ENCODE measurements around the gene TEC. TPM values are rescaled to one million over a fixed set of nuclear protein-coding genes. Genes with fewer than 3 reads are reported as not detected.

TEC gene
- polyA plus RNA-seq, 1 donor, result 4.6 TPM

DNA sequence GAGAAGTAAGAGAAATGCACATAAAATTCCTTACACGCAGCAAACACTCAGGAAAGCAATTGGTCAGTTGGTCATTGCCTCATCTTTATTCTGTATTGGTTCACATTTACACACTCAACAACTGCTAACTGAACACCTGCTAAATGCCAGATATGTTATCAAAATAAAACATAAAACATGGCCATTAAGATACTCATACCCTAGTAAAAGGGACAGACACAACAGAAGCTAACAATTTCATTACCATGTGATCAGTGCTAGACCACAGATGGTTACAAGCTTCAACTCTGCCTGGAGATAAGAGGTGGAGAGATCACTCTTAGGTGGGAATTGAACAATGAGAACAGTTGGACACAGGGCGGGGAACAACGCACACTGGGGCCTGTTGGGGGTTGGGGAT lies 26.2 kb downstream of the TEC start:
- no peaks in the 10 kb centered on the region for H3K36me3 ChIP-seq (ENCODE audit: control insufficient read depth, insufficient read depth, low read length)
- no CpG with 5 or more reads among the region's 3 CpGs for WGBS (ENCODE audit: insufficient coverage, low lambda C conversion rate)

DNA sequence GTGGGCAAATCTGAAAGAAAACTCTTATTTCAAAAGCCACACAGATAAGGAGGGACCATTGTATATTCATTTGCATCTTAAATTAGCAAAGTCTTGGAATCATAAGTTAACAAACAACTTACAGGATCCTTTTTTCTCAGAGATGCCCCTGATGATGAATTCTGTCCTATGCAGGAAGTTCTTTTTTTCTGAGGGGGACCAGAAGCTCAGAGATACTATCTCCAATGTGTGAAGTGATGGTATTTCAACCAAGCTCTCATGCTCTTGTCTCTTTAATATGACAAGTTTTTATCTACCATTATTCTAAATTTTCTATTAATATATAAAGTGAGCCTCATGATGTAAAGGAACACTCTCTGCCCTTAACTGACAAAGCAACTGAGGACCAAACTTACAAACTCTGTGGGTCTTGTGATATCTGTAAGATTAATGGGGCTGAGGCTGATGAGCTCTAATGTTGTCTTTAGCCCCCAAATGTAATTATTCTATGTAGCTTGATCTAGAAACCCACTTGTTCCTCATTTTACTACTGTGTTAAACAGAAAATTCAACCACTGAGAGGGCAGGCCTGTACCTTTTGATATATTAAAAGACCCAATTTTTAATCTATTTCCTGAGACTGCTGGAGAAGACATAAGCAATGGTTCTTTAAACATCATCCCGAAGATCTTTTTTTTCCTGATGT lies 27.0 kb downstream of the TEC start:
- DNase-seq, result no peak
- H3K9me3 ChIP-seq (ENCODE audit: control insufficient read depth, low read depth, low read length), result no peaks in the 10 kb centered on the region
- H3K27ac ChIP-seq (ENCODE audit: low read length), result peak overlapping the region; percentile 27
- WGBS (ENCODE audit: insufficient coverage, low lambda C conversion rate), result no CpG with 5 or more reads among the region's 1 CpG
- H3K4me1 ChIP-seq (ENCODE audit: control insufficient read depth, insufficient read depth, low read length), result peaks cover 5% of the 10 kb centered on the region
- no peak overlapping the region for H3K4me3 ChIP-seq (ENCODE audit: low read length)
- no peaks in the 10 kb centered on the region for H3K36me3 ChIP-seq (ENCODE audit: control insufficient read depth, insufficient read depth, low read length)
- no peaks in the 10 kb centered on the region for H3K27me3 ChIP-seq (ENCODE audit: control insufficient read depth, insufficient read depth, low read length)

More for the DNA sequence above, 26.2 kb downstream of the TEC start:
- Histone ChIP-seq H3K27ac (ENCODE audit: low read length) (peak overlapping the region; percentile 27), H3K27me3 (ENCODE audit: control insufficient read depth, insufficient read depth, low read length) (no peaks in the 10 kb centered on the region), H3K4me3 (ENCODE audit: low read length) (no peak overlapping the region), H3K4me1 (ENCODE audit: control insufficient read depth, insufficient read depth, low read length) (peaks cover 5% of the 10 kb centered on the region), H3K9me3 (ENCODE audit: control insufficient read depth, low read depth, low read length) (no peaks in the 10 kb centered on the region)
- peak in 1 of 2 donors; percentile 64 for DNase-seq

DNA sequence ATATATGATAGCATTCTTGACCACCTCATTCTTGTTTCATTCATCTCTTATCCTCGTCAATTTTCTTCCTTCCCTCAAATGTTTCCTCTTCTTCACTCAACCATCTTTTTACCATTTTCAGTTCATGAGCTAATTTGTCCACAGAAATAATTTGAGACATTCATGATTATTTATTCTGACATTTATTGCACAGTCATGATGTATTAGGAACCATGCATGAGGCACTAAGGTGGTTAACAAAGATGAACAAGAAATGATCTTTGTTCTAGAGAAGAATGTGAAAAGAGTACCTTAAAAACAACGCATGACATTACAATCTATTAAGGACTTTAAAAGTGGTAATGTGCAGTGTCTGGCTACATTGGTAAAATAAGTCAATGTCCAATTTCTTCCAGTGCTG lies 27.9 kb downstream of the TEC start:
- Histone ChIP-seq H3K27me3 (ENCODE audit: control insufficient read depth, insufficient read depth, low read length) (no peaks in the 10 kb centered on the region), H3K4me3 (ENCODE audit: low read length) (no peak overlapping the region), H3K36me3 (ENCODE audit: control insufficient read depth, insufficient read depth, low read length) (no peaks in the 10 kb centered on the region), H3K4me1 (ENCODE audit: control insufficient read depth, insufficient read depth, low read length) (peaks cover 5% of the 10 kb centered on the region), H3K27ac (ENCODE audit: low read length) (no peak overlapping the region), H3K9me3 (ENCODE audit: control insufficient read depth, low read depth, low read length) (no peaks in the 10 kb centered on the region)
- DNase-seq, result no peak
- WGBS (ENCODE audit: insufficient coverage, low lambda C conversion rate), result 90% methylated on average over 1 of the region's 2 CpGs

DNA sequence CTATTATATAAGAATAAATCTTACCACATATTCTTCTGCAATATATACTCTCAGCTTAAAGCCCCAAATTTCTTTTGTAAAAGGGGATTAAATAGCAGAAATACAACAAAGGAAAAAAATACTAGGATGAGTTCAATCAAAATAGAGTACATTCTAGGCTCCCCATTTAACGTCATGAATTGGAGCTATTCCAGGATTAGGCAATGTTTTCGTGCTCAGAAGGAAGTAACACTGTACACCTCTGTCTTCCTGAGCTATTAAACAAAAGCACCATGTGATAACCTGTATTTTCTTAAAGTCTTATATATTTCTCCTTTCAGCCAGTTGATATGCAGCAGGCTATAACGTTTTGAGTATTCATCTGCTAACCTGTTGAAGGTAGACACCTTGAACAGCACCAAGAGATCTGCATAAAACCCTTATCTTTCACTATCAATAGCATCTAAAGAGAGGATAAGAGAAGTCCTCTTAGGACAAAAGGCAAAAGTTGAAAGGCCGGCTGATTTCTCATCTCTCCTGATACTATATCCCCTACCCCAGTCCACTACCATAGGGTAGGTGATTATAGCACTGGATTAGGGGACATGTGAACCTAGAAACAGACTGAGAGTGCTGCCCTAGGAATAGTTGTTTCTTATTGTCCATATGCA lies 31.5 kb downstream of the TEC start:
- no peak for DNase-seq
- 20% methylated on average over 1 of the region's 4 CpGs for WGBS (ENCODE audit: insufficient coverage, low lambda C conversion rate)
- no peak overlapping the region for H3K27ac ChIP-seq (ENCODE audit: low read length)
- H3K4me3 ChIP-seq (ENCODE audit: low read length), result no peak overlapping the region
- H3K9me3 ChIP-seq (ENCODE audit: control insufficient read depth, low read depth, low read length), result no peaks in the 10 kb centered on the region
- H3K27me3 ChIP-seq (ENCODE audit: control insufficient read depth, insufficient read depth, low read length), result no peaks in the 10 kb centered on the region
- no peaks in the 10 kb centered on the region for H3K36me3 ChIP-seq (ENCODE audit: control insufficient read depth, insufficient read depth, low read length)
- H3K4me1 ChIP-seq (ENCODE audit: control insufficient read depth, insufficient read depth, low read length), result peaks cover 5% of the 10 kb centered on the region

DNA sequence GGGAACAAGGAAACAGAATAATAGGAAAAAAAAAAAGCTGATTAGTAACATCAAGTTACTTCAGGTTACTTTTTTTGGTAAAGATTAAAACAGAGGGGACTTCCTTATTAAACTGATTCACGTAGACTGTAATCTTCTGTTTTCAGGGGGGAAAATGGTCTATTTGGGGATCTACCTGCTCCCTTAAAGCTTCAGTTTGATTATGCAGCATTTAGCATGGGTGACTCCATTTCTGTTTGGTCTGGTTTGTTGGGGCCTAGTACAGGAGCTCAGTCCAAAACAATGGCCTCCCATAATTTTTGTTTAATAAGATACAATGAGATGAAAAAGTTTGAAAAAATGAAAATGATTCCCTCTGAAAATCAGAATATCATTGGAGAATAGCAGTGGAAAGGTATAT lies 34.6 kb downstream of the TEC start:
- H3K27me3 ChIP-seq (ENCODE audit: control insufficient read depth, insufficient read depth, low read length), result no peaks in the 10 kb centered on the region
- H3K9me3 ChIP-seq (ENCODE audit: control insufficient read depth, low read depth, low read length), result no peaks in the 10 kb centered on the region
- no peaks in the 10 kb centered on the region for H3K4me1 ChIP-seq (ENCODE audit: control insufficient read depth, insufficient read depth, low read length)
- no peak for DNase-seq
- no peak overlapping the region for H3K4me3 ChIP-seq (ENCODE audit: low read length)
- no peak overlapping the region for H3K27ac ChIP-seq (ENCODE audit: low read length)
- H3K36me3 ChIP-seq (ENCODE audit: control insufficient read depth, insufficient read depth, low read length), result no peaks in the 10 kb centered on the region
- WGBS (ENCODE audit: insufficient coverage, low lambda C conversion rate), result no CpG with 5 or more reads among the region's 1 CpG

DNA sequence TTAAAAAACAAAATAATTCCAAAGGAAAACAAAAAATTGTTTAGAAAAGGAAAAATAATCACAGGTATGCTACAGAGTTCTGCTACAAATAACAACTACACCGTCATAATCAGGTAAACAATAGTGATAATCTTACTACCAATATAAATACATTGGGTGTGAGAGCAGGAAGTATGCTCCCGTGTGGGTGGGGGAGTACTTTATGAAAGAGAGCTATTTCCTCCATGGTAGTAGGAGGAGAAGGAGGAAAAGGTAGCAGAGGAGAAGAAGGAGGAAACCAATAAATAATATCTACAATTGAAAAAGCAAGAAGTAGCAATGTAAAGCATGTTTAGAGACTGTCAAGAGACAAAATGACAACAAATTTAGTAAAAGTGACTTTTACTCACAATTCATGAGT lies 35.1 kb downstream of the TEC start:
- no peaks in the 10 kb centered on the region for H3K9me3 ChIP-seq (ENCODE audit: control insufficient read depth, low read depth, low read length)
- no peaks in the 10 kb centered on the region for H3K4me1 ChIP-seq (ENCODE audit: control insufficient read depth, insufficient read depth, low read length)
- H3K36me3 ChIP-seq (ENCODE audit: control insufficient read depth, insufficient read depth, low read length), result no peaks in the 10 kb centered on the region
- no peaks in the 10 kb centered on the region for H3K27me3 ChIP-seq (ENCODE audit: control insufficient read depth, insufficient read depth, low read length)
- H3K27ac ChIP-seq (ENCODE audit: low read length), result no peak overlapping the region
- H3K4me3 ChIP-seq (ENCODE audit: low read length), result no peak overlapping the region
- no peak for DNase-seq
- WGBS (ENCODE audit: insufficient coverage, low lambda C conversion rate), result 50% methylated on average over 1 of the region's 2 CpGs

DNA sequence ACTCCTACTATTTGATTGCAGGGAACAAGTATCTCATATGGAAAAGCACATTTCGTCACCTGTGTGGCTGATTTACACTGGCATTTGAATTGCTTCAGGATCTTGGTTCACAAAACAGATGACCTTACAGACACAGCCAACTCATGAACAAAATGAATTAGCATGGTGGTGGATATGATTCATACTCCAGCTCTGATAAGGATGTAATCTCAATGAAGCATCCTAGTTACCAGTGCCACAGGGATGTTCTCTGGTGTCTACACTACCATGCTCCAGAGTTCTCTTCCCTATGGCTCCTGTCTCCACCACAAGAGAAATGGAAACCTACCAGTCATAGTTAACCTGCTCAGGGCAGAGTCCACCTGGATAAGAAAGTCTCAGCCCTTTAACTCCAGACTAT lies 40.7 kb downstream of the TEC start:
- DNase-seq, result peak; percentile 22 to 52
- H3K4me3 ChIP-seq (ENCODE audit: low read length), result no peak overlapping the region
- H3K27me3 ChIP-seq (ENCODE audit: control insufficient read depth, insufficient read depth, low read length), result no peaks in the 10 kb centered on the region
- peaks cover 2% of the 10 kb centered on the region for H3K36me3 ChIP-seq (ENCODE audit: control insufficient read depth, insufficient read depth, low read length)
- no peak overlapping the region for H3K27ac ChIP-seq (ENCODE audit: low read length)
- WGBS (ENCODE audit: insufficient coverage, low lambda C conversion rate), result no CpG with 5 or more reads among the region's 1 CpG
- no peaks in the 10 kb centered on the region for H3K4me1 ChIP-seq (ENCODE audit: control insufficient read depth, insufficient read depth, low read length)
- H3K9me3 ChIP-seq (ENCODE audit: control insufficient read depth, low read depth, low read length), result no peaks in the 10 kb centered on the region

DNA sequence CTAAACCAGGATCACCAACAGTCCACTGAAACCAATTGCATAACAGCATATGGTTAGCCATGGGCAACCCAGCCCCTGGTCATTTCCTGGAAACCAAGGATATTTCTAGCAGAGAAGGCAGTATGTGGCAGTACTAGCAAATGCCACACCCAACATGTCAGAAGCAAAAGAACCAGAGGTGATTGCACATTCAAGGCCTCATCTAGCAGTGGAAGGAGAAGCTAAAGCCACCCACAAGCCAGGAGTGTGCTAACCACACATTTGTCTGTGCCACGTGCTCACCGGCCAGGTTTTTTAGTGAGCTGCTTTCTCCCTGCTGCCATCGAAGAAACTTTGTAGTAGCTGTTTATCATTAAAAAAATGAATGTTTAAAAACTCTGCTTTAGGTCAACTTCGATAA lies 42.0 kb downstream of the TEC start:
- no peaks in the 10 kb centered on the region for H3K9me3 ChIP-seq (ENCODE audit: control insufficient read depth, low read depth, low read length)
- no peak for DNase-seq
- no peak overlapping the region for H3K4me3 ChIP-seq (ENCODE audit: low read length)
- H3K27me3 ChIP-seq (ENCODE audit: control insufficient read depth, insufficient read depth, low read length), result no peaks in the 10 kb centered on the region
- H3K36me3 ChIP-seq (ENCODE audit: control insufficient read depth, insufficient read depth, low read length), result peaks cover 2% of the 10 kb centered on the region
- H3K27ac ChIP-seq (ENCODE audit: low read length), result no peak overlapping the region
- WGBS (ENCODE audit: insufficient coverage, low lambda C conversion rate), result 100% methylated on average over 1 of the region's 4 CpGs
- H3K4me1 ChIP-seq (ENCODE audit: control insufficient read depth, insufficient read depth, low read length), result no peaks in the 10 kb centered on the region

DNA sequence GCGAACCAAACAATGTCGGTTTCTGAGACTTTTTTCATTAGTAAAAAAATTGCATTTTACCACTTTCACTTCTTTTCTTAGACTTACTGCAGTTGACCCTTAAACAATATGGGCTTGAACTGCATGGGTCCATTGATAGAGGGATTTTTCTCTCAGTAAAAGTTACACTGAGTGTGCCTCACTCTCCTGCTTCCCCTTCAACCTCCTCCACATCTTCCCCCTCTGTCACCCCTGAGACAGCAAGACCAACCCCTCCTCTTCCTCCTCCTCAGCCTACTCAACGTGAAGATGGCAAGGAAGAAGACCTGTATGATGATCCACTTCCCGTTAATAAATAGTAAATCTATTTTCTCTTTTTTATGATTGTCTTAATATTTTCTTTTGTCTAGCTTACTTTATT lies 43.4 kb downstream of the TEC start:
- Histone ChIP-seq H3K27ac (ENCODE audit: low read length) (no peak overlapping the region), H3K36me3 (ENCODE audit: control insufficient read depth, insufficient read depth, low read length) (peaks cover 2% of the 10 kb centered on the region), H3K4me3 (ENCODE audit: low read length) (no peak overlapping the region), H3K9me3 (ENCODE audit: control insufficient read depth, low read depth, low read length) (no peaks in the 10 kb centered on the region), H3K27me3 (ENCODE audit: control insufficient read depth, insufficient read depth, low read length) (no peaks in the 10 kb centered on the region), H3K4me1 (ENCODE audit: control insufficient read depth, insufficient read depth, low read length) (no peaks in the 10 kb centered on the region)
- WGBS (ENCODE audit: insufficient coverage, low lambda C conversion rate), result 100% methylated on average over 1 of the region's 4 CpGs
- no peak for DNase-seq

DNA sequence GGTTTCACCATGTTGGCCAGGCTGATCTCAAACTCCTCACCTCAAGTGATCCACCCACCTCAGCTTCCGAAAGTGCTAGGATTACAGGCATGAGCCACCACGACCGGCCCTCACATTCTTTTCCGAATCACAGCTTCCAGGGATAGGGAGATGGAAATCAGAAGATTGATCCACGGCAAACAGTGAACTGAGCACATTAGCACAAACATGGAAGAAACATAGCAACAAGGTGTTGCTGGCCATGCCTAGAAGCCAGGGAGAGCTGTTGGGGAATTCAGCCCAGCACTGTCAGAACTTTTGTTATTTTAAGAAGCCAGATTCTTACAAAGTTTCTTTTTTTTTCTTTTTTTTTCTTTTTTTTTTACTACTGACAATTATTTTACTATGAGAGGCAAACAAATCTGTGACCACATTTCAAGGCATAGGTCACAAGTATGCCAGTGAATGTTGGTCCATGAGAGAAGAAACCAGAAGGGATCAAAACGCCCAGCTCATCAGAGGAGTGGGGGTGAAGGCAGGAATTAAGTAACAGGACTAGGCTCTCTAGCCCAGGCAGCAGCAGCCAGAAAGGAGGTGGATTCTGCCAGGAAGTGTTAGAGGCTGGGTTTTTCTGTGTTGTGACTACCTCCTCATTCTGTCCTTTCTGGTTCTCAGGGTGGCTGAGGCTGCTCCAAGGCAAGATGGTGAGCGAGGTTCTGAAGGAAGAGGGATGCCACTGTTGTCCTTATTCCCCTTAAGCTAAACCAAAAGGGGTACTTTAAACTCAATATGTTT lies 44.1 kb downstream of the TEC start:
- Histone ChIP-seq H3K4me1 (ENCODE audit: control insufficient read depth, insufficient read depth, low read length) (no peaks in the 10 kb centered on the region), H3K27ac (ENCODE audit: low read length) (no peak overlapping the region), H3K4me3 (ENCODE audit: low read length) (no peak overlapping the region), H3K9me3 (ENCODE audit: control insufficient read depth, low read depth, low read length) (no peaks in the 10 kb centered on the region), H3K36me3 (ENCODE audit: control insufficient read depth, insufficient read depth, low read length) (peaks cover 2% of the 10 kb centered on the region), H3K27me3 (ENCODE audit: control insufficient read depth, insufficient read depth, low read length) (no peaks in the 10 kb centered on the region)
- no peak for DNase-seq
- WGBS (ENCODE audit: insufficient coverage, low lambda C conversion rate), result 60% methylated on average over 1 of the region's 7 CpGs

Measured in large intestine (tissue), 3 donors.